Measurements from ENCODE around the gene DIDO1.

Gene DIDO1

DNA sequence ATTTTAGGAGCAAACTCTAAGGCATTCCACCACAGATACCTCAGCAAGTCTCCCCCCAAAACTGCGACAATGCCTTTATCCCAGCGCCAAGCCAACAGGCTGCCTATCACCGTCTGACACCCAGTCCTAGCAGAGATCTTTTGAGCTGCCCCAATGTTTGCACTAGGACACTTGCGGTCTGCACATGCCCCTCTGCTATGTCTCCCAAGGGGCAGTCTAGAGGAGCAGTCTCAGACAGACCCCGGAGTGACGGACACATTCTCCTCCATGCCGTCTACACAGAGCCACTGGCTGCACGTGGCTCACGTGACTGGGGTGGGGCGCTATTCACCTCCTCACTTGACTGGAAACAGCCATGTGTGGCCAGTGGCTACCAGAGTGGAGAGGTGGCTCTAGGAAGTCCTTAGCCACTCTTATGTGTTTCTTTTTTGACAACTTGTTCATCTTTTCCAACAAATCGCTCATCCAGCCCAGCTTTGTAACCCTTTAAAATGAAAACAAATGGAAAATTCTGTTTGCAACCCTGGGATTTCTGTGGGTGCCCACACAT is 16.0 kb downstream of the DIDO1 start:
- H3K27me3 ChIP-seq (ENCODE audit: control insufficient read depth, insufficient read depth, low read length): no peaks in the 10 kb centered on the region
- peaks cover 76% of the 10 kb centered on the region for H3K36me3 ChIP-seq (ENCODE audit: control insufficient read depth, low read depth, low read length)
- no peak overlapping the region for H3K4me3 ChIP-seq (ENCODE audit: low read length)
- peaks cover 5% of the 10 kb centered on the region for H3K4me1 ChIP-seq (ENCODE audit: control insufficient read depth, low read depth, low read length)
- no peak overlapping the region for H3K27ac ChIP-seq (ENCODE audit: low read length)
- H3K9me3 ChIP-seq (ENCODE audit: control insufficient read depth, low read depth, low read length): no peaks in the 10 kb centered on the region
- H3K9ac ChIP-seq (ENCODE audit: low read length): no peak overlapping the region

DNA sequence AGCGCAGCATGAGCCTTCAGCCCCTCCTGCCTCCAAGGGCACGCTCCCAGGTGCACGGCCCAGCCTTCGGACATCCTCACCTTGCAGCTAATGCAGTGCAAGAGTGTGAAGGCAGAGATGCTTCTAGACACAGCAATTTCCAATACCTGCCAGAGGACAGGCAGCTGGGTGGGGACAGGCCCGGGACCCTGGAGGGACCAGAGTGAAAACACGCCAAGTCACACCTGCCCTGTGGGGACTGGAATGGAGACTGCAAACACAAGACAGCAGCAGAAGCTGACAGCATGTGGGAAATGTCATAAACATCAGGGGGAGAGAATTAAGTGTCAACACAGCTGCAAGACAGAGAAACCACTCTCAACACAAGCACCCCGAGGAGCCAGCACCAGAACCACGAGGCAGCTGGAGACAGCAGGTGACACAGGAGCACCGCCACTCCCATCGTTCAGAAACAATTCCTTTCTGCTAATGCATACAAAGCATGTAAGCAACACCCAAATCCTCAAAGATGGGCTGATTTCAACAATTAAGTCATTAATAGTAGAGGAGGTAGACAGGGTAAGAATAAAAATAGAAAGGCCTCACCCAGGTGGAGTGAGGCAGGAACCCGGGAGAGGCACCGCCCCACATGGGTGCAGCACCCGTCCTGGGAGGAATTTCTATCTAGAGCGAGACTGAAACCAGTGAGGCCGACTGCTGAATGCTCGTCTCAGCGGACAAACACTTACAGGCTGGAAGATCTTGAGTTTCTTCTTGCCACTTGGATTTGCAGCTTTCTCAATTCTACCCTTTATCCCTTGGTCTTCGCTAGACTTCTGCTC is 17.1 kb downstream of the DIDO1 start:
- H3K27ac ChIP-seq (ENCODE audit: low read length): no peak overlapping the region
- H3K36me3 ChIP-seq (ENCODE audit: control insufficient read depth, low read depth, low read length): peaks cover 86% of the 10 kb centered on the region
- H3K27me3 ChIP-seq (ENCODE audit: control insufficient read depth, insufficient read depth, low read length): no peaks in the 10 kb centered on the region
- H3K9me3 ChIP-seq (ENCODE audit: control insufficient read depth, low read depth, low read length): no peaks in the 10 kb centered on the region
- H3K4me3 ChIP-seq (ENCODE audit: low read length): no peak overlapping the region
- no peaks in the 10 kb centered on the region for H3K4me1 ChIP-seq (ENCODE audit: control insufficient read depth, low read depth, low read length)
- H3K9ac ChIP-seq (ENCODE audit: low read length): no peak overlapping the region

DNA sequence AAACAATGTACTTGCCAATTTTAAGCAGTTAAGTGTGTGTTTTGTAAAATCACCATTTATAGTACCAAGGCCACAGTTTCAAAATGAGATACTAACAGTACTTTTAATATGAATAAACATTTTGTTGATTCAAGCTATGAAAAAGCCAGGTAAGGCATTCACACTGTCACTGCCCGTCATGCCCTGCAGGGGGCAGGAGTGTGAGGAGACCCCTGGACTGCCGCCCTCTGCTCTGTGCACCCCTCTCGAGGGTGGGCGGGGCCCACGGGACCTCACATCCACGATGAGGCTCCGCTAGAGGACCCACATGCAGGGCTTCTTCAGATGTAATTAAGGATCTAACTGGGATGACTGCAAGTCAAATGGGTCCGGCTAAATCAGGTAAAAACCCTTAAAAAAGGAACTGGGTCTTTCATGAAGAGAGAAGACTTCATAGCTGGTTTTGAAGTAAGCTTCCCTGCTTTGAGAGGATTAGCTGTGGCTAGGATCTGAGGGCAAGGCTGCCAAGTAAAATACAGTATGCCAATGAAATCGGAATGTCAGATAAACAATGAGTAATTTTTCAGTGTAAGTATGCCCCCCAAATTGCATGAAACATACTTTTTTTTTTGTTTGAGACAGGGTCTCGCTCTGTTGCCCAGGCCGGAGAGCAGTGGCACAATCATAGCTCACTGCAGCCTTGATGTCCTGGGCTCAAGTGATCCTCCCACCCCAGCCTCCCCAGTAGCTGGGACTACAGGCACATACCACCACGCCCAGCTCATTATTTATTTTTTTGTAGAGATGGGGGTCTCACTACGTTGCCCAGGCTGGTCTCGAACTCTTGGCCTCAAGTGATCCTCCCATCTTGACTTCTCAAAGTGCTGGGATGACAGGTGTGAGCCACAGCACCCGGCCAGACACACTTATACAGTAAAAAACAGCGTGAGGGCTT is 18.7 kb downstream of the DIDO1 start:
- no peak overlapping the region for H3K9ac ChIP-seq (ENCODE audit: low read length)
- no peak overlapping the region for H3K4me3 ChIP-seq (ENCODE audit: low read length)
- no peaks in the 10 kb centered on the region for H3K27me3 ChIP-seq (ENCODE audit: control insufficient read depth, insufficient read depth, low read length)
- peaks cover 90% of the 10 kb centered on the region for H3K36me3 ChIP-seq (ENCODE audit: control insufficient read depth, low read depth, low read length)
- H3K4me1 ChIP-seq (ENCODE audit: control insufficient read depth, low read depth, low read length): no peaks in the 10 kb centered on the region
- H3K27ac ChIP-seq (ENCODE audit: low read length): no peak overlapping the region
- H3K9me3 ChIP-seq (ENCODE audit: control insufficient read depth, low read depth, low read length): no peaks in the 10 kb centered on the region

DNA sequence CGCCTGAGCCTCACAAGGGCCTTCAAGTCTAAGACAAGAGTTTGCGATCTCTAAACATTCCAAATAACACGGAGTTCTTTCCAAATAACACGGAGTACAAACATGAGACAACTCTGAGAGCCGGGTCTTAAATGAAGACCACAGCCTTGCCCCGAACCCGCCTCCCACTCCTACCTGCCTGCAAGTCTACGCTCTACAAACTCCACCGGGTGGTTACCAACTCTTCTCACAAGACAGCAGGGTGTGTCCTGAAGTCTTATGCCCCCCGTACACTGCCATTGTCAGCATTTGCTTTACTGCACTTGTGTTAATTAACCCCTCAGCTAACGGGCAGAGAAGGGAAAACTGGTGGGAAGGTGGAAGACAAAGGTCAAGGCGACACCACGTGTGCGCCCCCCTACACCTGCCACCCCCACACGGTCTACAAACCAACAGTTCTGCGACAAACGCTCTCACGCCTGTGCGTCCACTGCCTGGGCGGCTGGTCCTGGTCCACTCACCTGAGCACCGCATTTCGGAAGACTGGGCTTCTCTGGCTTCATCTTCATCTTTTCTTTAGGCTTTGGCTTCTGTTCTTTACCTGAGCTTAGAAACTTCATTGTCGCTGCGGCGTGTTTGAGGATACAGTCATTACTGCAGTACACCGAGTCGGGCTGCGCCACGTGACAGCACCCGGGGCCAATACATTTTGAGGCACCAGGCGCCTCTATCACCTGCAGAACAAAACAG is 19.5 kb downstream of the DIDO1 start:
- H3K4me1 ChIP-seq (ENCODE audit: control insufficient read depth, low read depth, low read length): no peaks in the 10 kb centered on the region
- H3K27me3 ChIP-seq (ENCODE audit: control insufficient read depth, insufficient read depth, low read length): no peaks in the 10 kb centered on the region
- peaks cover 94% of the 10 kb centered on the region for H3K36me3 ChIP-seq (ENCODE audit: control insufficient read depth, low read depth, low read length)
- H3K27ac ChIP-seq (ENCODE audit: low read length): no peak overlapping the region
- H3K9me3 ChIP-seq (ENCODE audit: control insufficient read depth, low read depth, low read length): no peaks in the 10 kb centered on the region
- H3K4me3 ChIP-seq (ENCODE audit: low read length): no peak overlapping the region
- no peak overlapping the region for H3K9ac ChIP-seq (ENCODE audit: low read length)

DNA sequence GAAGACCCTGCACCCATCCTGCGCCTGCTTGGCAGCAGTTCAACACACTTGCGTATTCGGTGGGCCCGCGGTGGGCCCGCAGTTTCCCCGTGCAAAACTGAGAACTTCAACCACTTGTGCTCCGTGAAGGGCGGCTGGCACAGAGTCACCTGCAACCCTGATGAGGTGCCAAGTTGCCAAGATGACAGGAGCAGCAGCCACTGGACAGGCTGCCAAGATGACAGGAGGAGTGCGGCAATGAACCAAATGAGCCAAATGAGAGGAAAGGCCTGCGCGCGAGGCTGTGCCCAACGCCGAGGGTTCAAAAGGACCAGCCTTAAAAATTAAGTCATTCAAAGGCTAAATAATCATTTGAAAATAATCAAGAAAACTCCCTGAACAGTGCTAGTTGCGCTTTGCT is 20.1 kb downstream of the DIDO1 start:
- Histone ChIP-seq H3K27me3 (ENCODE audit: control insufficient read depth, insufficient read depth, low read length) (no peaks in the 10 kb centered on the region), H3K4me1 (ENCODE audit: control insufficient read depth, low read depth, low read length) (no peaks in the 10 kb centered on the region), H3K36me3 (ENCODE audit: control insufficient read depth, low read depth, low read length) (peaks cover 94% of the 10 kb centered on the region), H3K9me3 (ENCODE audit: control insufficient read depth, low read depth, low read length) (no peaks in the 10 kb centered on the region), H3K9ac (ENCODE audit: low read length) (no peak overlapping the region), H3K4me3 (ENCODE audit: low read length) (no peak overlapping the region), H3K27ac (ENCODE audit: low read length) (no peak overlapping the region)

DNA sequence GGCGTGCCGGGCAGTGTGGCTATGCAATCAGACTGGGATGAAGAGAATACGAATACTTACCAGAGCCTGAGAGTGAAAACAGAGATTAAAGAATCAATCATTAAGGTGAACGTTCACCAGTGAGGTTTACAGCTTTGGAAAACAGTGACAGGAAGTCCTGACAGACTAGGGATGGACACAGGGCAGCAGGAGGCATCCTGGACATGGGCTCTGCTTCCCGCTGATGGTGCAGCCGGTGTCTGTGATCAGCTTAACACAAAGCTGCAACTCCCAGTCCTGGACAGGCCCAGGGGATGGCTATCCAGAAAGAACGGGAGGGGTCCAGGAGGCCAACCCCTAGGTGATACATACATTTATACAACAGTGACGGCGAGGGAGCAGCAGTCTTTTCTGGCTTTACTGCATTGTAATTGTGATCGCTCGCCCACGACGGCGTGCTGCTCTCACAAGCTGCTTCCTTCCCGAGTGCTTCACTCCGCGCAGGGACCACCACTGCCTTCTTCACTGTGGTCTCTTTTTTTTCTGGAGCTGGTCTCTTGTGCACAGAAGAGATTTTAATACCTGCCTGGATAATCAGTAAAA is 20.7 kb downstream of the DIDO1 start:
- Histone ChIP-seq H3K9ac (ENCODE audit: low read length) (no peak overlapping the region), H3K36me3 (ENCODE audit: control insufficient read depth, low read depth, low read length) (peaks cover 90% of the 10 kb centered on the region), H3K27me3 (ENCODE audit: control insufficient read depth, insufficient read depth, low read length) (no peaks in the 10 kb centered on the region), H3K4me3 (ENCODE audit: low read length) (no peak overlapping the region), H3K4me1 (ENCODE audit: control insufficient read depth, low read depth, low read length) (peaks cover 5% of the 10 kb centered on the region), H3K27ac (ENCODE audit: low read length) (no peak overlapping the region), H3K9me3 (ENCODE audit: control insufficient read depth, low read depth, low read length) (no peaks in the 10 kb centered on the region)

DNA sequence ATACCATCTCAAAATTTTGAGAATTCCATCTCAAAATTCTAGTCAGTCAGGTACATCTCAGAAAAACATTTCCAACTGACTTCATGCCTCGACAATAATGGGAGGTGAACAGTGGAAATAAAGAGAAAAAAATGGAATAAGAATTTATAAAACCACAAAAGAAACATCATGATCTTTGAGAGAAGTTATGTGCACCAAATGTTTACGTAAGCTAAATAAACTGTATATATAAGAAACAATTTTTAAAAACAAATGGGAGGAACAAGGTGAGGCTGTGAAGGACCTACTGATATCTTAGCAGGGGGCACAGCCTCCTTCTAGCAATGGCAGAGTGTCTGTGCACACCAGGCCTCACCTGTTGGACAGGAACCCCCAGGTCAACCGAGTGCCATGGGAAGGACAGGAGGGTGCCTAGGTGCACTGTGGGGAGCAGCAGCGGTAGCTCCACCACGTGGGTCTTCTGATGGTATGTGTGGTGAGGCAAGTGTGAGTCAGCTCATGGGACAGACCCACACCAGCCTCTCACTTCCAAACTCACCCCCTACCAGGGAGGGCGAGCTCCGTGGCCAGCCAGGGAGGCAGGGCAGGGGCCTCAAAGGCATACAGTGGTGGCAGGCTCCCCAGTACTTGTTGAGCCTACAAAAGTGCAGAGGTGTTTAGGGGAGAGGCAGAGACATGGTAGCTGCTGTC is 23.2 kb downstream of the DIDO1 start:
- peaks cover 66% of the 10 kb centered on the region for H3K36me3 ChIP-seq (ENCODE audit: control insufficient read depth, low read depth, low read length)
- H3K9me3 ChIP-seq (ENCODE audit: control insufficient read depth, low read depth, low read length): no peaks in the 10 kb centered on the region
- H3K4me1 ChIP-seq (ENCODE audit: control insufficient read depth, low read depth, low read length): peaks cover 22% of the 10 kb centered on the region
- H3K27me3 ChIP-seq (ENCODE audit: control insufficient read depth, insufficient read depth, low read length): no peaks in the 10 kb centered on the region
- H3K4me3 ChIP-seq (ENCODE audit: low read length): no peak overlapping the region
- no peak overlapping the region for H3K27ac ChIP-seq (ENCODE audit: low read length)
- no peak overlapping the region for H3K9ac ChIP-seq (ENCODE audit: low read length)

DNA sequence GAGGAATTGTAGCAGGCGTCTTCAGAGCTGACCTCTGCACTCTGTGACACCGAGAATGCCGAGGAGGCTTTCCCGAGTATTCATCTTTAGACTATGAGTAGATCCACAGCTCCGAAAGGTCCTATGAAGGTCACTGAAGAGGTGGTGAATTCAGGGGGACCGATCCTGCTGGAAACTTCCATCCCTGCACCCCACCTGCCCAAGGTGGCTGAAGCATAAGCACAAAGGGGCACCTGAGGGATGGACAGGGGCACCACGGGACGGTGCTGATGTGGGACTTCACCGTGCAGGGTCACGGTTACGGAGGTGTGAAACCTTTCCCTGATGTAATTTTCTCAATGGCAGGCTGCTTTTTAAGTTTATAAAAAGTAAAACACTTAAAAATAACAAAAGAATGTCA is 24.4 kb downstream of the DIDO1 start:
- H3K27ac ChIP-seq (ENCODE audit: low read length): no peak overlapping the region
- H3K27me3 ChIP-seq (ENCODE audit: control insufficient read depth, insufficient read depth, low read length): no peaks in the 10 kb centered on the region
- peaks cover 57% of the 10 kb centered on the region for H3K36me3 ChIP-seq (ENCODE audit: control insufficient read depth, low read depth, low read length)
- H3K4me3 ChIP-seq (ENCODE audit: low read length): no peak overlapping the region
- H3K4me1 ChIP-seq (ENCODE audit: control insufficient read depth, low read depth, low read length): peaks cover 22% of the 10 kb centered on the region
- H3K9ac ChIP-seq (ENCODE audit: low read length): no peak overlapping the region
- H3K9me3 ChIP-seq (ENCODE audit: control insufficient read depth, low read depth, low read length): no peaks in the 10 kb centered on the region

DNA sequence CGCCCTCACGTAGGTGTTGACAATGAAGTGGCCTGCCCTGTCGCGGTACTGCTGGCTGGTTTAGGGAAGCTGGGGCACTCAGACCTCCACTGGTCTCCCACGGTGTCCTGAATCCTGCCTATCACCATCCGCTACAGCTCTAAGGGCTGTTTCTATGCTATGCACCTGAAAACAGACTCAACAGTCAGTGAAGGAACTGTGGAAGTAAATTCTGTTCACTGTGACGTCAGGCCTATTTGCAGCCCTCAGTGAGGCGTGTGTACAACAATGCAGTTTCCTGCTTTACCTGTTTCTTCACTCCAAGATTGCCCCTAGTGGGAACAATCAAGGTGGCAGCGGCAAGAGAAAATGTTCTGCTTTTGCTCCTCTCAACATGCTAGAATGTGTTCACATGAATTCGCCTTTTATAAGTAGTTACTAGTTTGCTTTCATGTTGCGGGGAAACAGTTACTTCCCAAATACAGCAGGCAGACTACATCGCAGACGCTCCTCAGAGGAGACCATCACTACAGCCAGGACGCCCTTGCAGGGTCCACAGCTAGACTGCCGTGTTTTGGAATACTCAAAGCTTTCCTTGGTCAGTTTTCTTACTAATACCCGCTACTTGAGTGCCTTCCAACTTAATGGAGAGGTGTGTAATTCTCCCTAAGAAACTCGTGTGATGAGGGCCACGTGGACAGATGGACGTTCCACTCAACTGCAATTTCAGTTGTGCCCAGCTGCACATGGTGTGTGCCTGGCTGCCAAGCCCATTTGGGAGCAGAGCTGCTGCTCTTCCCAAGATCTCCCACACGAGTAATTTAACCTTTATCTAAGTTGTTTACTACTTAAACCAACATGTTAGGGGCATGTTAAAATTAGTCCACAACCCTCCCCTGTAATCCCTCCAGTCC is 25.4 kb downstream of the DIDO1 start:
- no peak overlapping the region for H3K27ac ChIP-seq (ENCODE audit: low read length)
- H3K4me3 ChIP-seq (ENCODE audit: low read length): no peak overlapping the region
- no peaks in the 10 kb centered on the region for H3K9me3 ChIP-seq (ENCODE audit: control insufficient read depth, low read depth, low read length)
- H3K36me3 ChIP-seq (ENCODE audit: control insufficient read depth, low read depth, low read length): peaks cover 56% of the 10 kb centered on the region
- no peak overlapping the region for H3K9ac ChIP-seq (ENCODE audit: low read length)
- H3K27me3 ChIP-seq (ENCODE audit: control insufficient read depth, insufficient read depth, low read length): no peaks in the 10 kb centered on the region
- H3K4me1 ChIP-seq (ENCODE audit: control insufficient read depth, low read depth, low read length): peaks cover 22% of the 10 kb centered on the region

Measured in iPS-18a (cell line).